PC-9 (cell line): ENCODE results near the gene R3HDM1. TPM values are rescaled to one million over a fixed set of nuclear protein-coding genes. Genes with fewer than 3 reads are reported as not detected.

Experiments used
- BruUV-seq: library from RNA; stranded (reverse); fragments of 400-500 nt; replicated peaks from 2 replicates; lab custom pipeline; 2021; lab: Mats Ljungman, UMichigan
- CTCF ChIA-PET: fragments of 300-600 bp; sonication (Branson Sonifier 250); formaldehyde crosslinking; loops from one replicate; lab custom pipeline; 2022; ENCODE audit warnings: antibody characterized with exemption; lab: Charles Lee
- POLR2A ChIA-PET: fragments of 300-600 bp; sonication (Branson Sonifier 250); formaldehyde crosslinking; loops from one replicate; lab custom pipeline; 2022; ENCODE audit warnings: antibody characterized with exemption; ENCODE audit not compliant: unreplicated experiment; lab: Charles Lee
- DNase-seq, 2 experiments: peaks; one replicate each; pipeline versions ENCODE4 v3.0.0 to v3.0.0-alpha.2; 2015 to 2022; ENCODE audit warnings: mixed read lengths in 1 of 2
- H2AFZ ChIP-seq: fragments of 200-600 bp; sonication (generic); 2 replicates; pipeline ENCODE4 v1.8.1; 2017; ENCODE audit warnings: antibody characterized with exemption
- H3F3A ChIP-seq: fragments of 200-600 bp; sonication (generic); 2 replicates; pipeline ENCODE4 v1.8.1; 2017; ENCODE audit warnings: antibody characterized with exemption, mild to moderate bottlenecking, low read depth; ENCODE audit not compliant: insufficient read depth
- H3K27ac ChIP-seq: fragments of 200-600 bp; sonication (generic); 2 replicates; pipeline ENCODE4 v1.6.1; 2016; ENCODE audit warnings: mixed run types
- H3K27me3 ChIP-seq: fragments of 200-600 bp; sonication (generic); 2 replicates; pipeline ENCODE4 v1.6.1; 2016; ENCODE audit warnings: low read depth, mixed run types; ENCODE audit not compliant: insufficient read depth
- H3K36me3 ChIP-seq: fragments of 200-600 bp; sonication (generic); 2 replicates; pipeline ENCODE4 v1.6.1; 2016; ENCODE audit warnings: low read depth, mixed run types
- H3K4me1 ChIP-seq: fragments of 200-600 bp; sonication (generic); replicated peaks from 2 replicates; pipeline ENCODE4 v1.6.1; 2016; ENCODE audit warnings: mixed run types; ENCODE audit not compliant: insufficient read depth
- H3K4me2 ChIP-seq: fragments of 200-600 bp; sonication (generic); 2 replicates; pipeline ENCODE4 v1.6.1; 2017; ENCODE audit warnings: mixed run types
- H3K4me3 ChIP-seq: fragments of 200-600 bp; sonication (generic); 2 replicates; pipeline ENCODE4 v1.6.1; 2016; ENCODE audit warnings: mixed run types
- H3K79me2 ChIP-seq: fragments of 200-600 bp; sonication (generic); 2 replicates; pipeline ENCODE4 v1.6.1; 2017; ENCODE audit warnings: low read depth, mixed run types
- H3K9me2 ChIP-seq: fragments of 200-600 bp; sonication (generic); 2 replicates; pipeline ENCODE4 v1.8.1; 2017; ENCODE audit warnings: mild to moderate bottlenecking; ENCODE audit not compliant: insufficient read depth
- H3K9me3 ChIP-seq: fragments of 200-600 bp; sonication (generic); 2 replicates; pipeline ENCODE4 v1.8.1; 2016; ENCODE audit warnings: low read depth; ENCODE audit not compliant: insufficient read depth
- H4K20me1 ChIP-seq: fragments of 200-600 bp; sonication (generic); 2 replicates; pipeline ENCODE4 v1.8.1; 2017; ENCODE audit not compliant: insufficient read depth
- EZH2 ChIP-seq: fragments of 200-600 bp; sonication (generic); IDR thresholded peaks from 2 replicates; pipeline ENCODE4 v1.8.0; 2017; ENCODE audit warnings: antibody characterized with exemption, low read depth
- intact Hi-C: fragments of 100-400 bp; cut with micrococcal nuclease; formaldehyde crosslinking; loops from one replicate; pipeline ENCODE4 v1.10.0; 2022; ENCODE audit not compliant: unreplicated experiment
- total RNA-seq: library from RNA; stranded (reverse); gene quantifications from 2 replicates; pipeline ENCODE4 v1.2.3, GENCODE V29; 2021
- TF ChIP-seq, protein P1 (sequence below): fragments of 200-600 bp; sonication (generic); conservative IDR thresholded peaks from 2 replicates; pipeline ENCODE4 v1.6.1; 2017; ENCODE audit warnings: mixed run types, antibody characterized with exemption, mild to moderate bottlenecking, moderate library complexity

R3HDM1 gene
- total RNA-seq, 1 experiment from 2014 or later = 36.7 TPM

DNA sequence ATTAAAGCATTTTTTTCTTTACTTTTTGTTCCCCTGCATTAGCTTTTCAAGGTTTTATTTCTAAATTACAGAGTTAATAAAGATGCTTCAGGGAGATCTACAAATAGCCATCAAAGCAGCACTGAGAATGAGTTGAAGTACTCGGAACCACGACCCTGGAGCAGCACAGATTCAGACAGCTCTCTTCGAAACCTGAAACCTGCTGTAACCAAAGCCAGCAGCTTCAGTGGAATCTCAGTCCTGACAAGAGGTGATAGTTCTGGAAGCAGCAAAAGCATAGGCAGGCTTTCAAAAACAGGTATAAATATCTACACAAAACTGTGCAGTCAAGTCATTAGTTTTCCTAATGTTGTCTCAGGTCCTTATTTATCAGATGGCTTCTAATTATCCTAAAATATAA is 107.5 kb downstream of the R3HDM1 start:
- intact Hi-C loops = no loop called here
- no peak for TF ChIP-seq EZH2
- TF ChIP-seq, protein P1, sequence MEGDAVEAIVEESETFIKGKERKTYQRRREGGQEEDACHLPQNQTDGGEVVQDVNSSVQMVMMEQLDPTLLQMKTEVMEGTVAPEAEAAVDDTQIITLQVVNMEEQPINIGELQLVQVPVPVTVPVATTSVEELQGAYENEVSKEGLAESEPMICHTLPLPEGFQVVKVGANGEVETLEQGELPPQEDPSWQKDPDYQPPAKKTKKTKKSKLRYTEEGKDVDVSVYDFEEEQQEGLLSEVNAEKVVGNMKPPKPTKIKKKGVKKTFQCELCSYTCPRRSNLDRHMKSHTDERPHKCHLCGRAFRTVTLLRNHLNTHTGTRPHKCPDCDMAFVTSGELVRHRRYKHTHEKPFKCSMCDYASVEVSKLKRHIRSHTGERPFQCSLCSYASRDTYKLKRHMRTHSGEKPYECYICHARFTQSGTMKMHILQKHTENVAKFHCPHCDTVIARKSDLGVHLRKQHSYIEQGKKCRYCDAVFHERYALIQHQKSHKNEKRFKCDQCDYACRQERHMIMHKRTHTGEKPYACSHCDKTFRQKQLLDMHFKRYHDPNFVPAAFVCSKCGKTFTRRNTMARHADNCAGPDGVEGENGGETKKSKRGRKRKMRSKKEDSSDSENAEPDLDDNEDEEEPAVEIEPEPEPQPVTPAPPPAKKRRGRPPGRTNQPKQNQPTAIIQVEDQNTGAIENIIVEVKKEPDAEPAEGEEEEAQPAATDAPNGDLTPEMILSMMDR = no peak

DNA sequence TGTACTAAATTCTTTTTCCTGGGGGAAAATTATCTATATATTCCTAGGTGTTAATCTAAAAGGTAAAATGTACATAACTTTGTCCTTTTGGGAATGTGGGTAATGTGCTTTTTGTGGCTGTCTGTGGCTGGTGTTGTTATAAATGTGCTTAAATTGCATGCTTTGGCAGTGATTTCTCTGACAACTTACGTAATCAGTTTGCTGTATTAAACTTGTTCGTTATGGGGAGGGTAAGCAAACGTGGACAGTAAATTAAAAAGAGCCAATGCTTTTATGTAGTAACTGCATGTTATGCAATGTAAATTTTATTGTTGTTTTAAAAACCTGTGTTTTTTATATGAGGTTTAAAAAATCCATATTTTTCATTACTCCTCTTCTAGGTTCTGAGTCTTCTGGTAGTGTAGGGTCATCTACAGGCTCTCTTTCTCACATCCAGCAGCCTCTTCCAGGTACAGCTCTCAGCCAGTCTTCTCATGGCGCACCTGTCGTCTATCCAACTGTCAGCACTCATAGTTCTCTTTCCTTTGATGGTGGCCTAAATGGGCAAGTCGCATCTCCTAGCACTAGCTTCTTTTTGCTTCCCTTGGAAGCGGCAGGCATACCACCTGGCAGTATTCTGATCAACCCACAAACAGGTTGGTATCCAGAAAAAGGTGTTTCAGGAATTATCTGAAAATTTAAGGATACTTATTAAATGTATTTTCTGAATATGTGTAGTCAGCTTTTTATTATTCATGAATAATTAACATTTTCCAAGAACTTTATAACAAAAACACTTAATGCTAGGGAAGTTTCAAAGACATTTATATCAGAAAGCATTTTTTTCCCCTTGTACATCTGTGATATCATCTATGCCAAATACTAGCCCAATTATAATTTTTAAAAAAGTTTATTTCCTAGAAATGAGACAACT is 110.1 kb downstream of the R3HDM1 start:
- Histone ChIP-seq H3K79me2 (no peaks in the 10 kb centered on the region), H3K27ac (no peak overlapping the region), H3K9me2 (no peaks in the 10 kb centered on the region), H3K27me3 (no peaks in the 10 kb centered on the region), H3K4me1 (no peaks in the 10 kb centered on the region), H2AFZ (no peak overlapping the region), H3K4me3 (no peak overlapping the region), H3K36me3 (peaks cover 10% of the 10 kb centered on the region; the same call in 1 of the 2 replicates), H3K9me3 (no peaks in the 10 kb centered on the region), H3F3A (no peaks in the 10 kb centered on the region), H4K20me1 (no peaks in the 10 kb centered on the region), H3K4me2 (no peak overlapping the region)
- BruUV-seq = no TSS peak
- ChIA-PET POLR2A (no interaction called here), CTCF (no interaction called here)
- TF ChIP-seq, protein P1 = no peak
- no peak for TF ChIP-seq EZH2
- no peak for DNase-seq
- intact Hi-C loops = no loop called here

More for the DNA sequence above, 107.5 kb downstream of the R3HDM1 start:
- Histone ChIP-seq H3K4me2 (no peak overlapping the region), H3K79me2 (no peaks in the 10 kb centered on the region), H3K4me3 (no peak overlapping the region), H2AFZ (no peak overlapping the region), H3K4me1 (no peaks in the 10 kb centered on the region), H3K27ac (no peak overlapping the region), H3K27me3 (no peaks in the 10 kb centered on the region), H3F3A (no peaks in the 10 kb centered on the region), H3K9me3 (no peaks in the 10 kb centered on the region), H4K20me1 (no peaks in the 10 kb centered on the region), H3K9me2 (no peaks in the 10 kb centered on the region), H3K36me3 (0 out of 2 replicates have a peak, but pooled peaks cover 3% of the 10 kb centered on the region)
- no TSS peak for BruUV-seq
- no peak for DNase-seq
- CTCF ChIA-PET = no interaction called here
- POLR2A ChIA-PET = no interaction called here

DNA sequence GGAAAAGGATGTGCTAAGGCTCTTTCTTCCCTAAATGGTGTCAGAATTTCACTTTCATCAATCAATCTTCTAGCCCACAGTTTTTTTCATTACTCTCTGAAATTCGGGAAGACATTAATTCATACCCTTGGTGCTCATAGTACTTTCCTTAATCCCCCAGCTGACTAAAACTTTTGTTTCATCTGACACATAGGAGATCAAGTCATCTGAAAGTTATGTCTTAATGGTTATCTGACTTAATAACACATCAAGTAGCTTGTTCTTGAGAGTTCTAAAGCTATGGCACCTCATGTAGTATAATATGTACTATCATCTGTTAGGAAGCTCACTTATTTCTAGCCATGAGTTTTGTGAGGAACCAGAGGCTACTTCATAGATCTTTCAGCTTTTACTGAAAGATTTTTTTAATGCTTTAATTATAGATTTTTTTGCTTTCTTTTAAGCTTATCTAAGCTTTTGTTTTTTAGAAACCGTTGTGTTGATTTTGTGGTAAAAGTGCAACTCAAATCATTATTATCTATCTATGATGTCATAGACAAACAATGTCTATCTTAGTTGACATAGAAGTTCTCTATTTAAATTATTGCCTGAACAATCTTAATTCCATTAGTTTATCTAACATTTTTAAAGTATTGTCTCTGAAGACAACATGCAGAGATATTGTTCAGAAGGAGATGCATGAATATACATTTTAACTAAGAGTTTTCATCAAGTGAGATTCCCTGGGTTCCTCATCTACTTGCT is 116.7 kb downstream of the R3HDM1 start:
- Histone ChIP-seq H3K27ac (no peak overlapping the region), H3K27me3 (no peaks in the 10 kb centered on the region), H3F3A (no peaks in the 10 kb centered on the region), H3K4me3 (no peak overlapping the region), H4K20me1 (no peaks in the 10 kb centered on the region), H3K4me2 (no peak overlapping the region), H3K9me3 (no peaks in the 10 kb centered on the region), H2AFZ (no peak overlapping the region), H3K36me3 (peaks cover 14% of the 10 kb centered on the region; the same call in 1 of the 2 replicates), H3K4me1 (no peaks in the 10 kb centered on the region), H3K79me2 (no peaks in the 10 kb centered on the region), H3K9me2 (no peaks in the 10 kb centered on the region)
- TF ChIP-seq, protein P1 = no peak
- no peak for TF ChIP-seq EZH2
- intact Hi-C loops = no loop called here
- POLR2A ChIA-PET = no interaction called here
- CTCF ChIA-PET = no interaction called here
- BruUV-seq = no TSS peak
- no peak for DNase-seq
